HG03103 (cell line): ENCODE measurements around the gene LGALS14.

Source experiments
- ATAC-seq: cut with Tn5 transposase; IDR thresholded peaks from one replicate; pipeline ENCODE4 v1.9.1; 2021; ENCODE audit warnings: low read depth; ENCODE audit not compliant: unreplicated experiment

Gene LGALS14

GRCh38 chr19:39740395-39740794 is 36.1 kb downstream of the LGALS14 start:
- ATAC-seq = no peak

DNA sequence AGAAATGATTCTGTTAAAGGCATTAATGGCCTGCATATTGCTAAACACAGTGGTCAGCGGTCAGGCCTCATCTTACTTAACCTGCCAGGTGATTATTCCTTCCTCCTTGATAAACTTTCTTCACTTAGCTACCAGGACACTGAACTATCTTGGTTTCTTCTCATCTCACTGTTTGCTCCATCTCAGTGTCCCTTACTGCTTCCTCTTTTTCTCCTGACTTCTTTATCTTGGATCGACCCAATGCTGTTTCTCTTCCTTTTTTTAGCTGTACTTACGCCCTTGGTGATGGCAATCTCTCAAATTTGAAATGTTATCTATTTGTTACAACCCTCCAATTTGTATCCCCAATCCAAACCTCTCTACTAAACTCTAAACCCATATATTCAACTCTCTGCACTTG is 41.4 kb downstream of the LGALS14 start:
- ATAC-seq = no peak

- ATAC-seq = no peak
Measured at GRCh38 chr19:39746836-39747529, 42.7 kb downstream of the LGALS14 start.

DNA sequence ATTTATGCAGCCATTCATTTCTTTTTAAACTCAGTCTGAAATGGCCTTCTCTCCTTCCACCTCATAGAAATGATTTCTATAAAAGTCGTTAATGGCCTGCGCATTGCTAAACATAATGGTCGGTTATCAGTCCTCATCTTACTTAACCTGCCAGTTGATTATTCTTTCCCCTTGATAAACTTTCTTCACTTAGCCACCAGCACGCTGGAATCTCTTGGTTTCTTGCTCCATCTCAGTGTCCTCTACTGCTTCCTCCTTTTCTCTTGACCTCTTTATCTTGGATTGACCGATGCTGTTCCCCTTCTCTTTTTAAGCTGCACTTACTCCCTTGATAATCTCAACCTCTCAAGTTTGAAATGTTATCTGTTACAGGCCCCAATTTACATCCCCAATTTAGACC is 45.7 kb downstream of the LGALS14 start:
- ATAC-seq = no peak

- ATAC-seq = no peak
Measured at GRCh38 chr19:39752390-39752789, 48.1 kb downstream of the LGALS14 start.

DNA sequence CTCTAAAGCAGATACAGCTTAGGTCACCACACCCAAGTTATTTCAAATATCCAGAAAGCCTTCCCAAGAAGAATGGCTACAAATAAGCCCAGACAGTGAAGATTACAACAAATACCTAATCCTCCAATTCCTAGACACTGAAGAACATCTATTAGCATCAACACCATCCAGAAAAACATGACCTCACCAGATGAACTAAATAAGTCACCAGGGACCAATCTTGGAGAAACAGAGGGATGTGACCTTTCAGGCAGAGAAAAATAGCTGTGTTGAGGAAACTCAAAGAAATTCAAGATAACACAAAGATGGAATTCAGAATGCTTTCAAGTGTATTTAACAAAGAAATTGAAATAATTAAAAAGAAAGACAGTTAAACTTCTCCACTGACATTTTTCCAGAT is 48.5 kb downstream of the LGALS14 start:
- ATAC-seq = no peak

DNA sequence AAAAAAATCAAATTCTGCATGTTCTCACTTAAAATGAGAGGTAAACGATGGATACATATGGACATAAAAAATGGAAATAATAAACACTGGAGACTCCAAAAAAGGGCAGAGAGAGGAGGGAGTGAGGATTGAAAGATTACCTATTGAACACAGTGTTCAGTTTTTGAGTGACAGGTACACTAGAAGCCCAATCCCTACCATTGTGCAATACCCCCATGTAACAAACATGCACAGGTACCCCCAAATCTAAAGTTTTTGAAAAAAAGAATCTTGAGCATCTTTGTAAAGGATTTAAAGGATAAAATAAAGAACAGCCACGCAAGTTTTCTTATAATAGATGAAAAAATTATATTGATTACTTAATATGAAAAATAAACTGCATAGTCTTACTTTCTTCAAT is 50.3 kb downstream of the LGALS14 start:
- no peak for ATAC-seq

DNA sequence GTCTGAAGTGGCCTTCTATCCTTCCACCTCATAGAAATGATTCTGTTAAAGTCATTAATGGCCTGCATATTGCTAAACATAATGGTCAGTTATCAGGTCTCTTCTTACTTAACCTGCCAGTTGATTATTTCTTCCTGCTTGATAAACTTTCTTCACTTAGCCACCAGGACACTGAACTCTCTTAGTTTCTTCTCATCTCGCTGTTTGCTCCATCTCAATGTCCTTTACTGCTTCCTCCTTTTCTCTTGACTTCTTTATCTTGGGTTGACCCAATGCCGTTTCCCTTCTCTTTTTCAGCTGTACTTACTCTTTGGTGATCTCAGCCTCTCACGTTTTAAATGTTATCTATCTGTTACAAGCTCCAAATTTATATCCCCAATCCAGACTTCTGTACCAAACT is 50.7 kb downstream of the LGALS14 start:
- ATAC-seq = no peak
